Measurements from ENCODE around the gene ENKD1. TPM values are rescaled to one million over a fixed set of nuclear protein-coding genes. Genes with fewer than 3 reads are reported as not detected.
"Not testable (repeated sequence)": the region's sequence is repeated elsewhere in the genome, so short reads cannot be mapped to it uniquely, and the experiment has no call there.

The ENKD1 gene, protein sequence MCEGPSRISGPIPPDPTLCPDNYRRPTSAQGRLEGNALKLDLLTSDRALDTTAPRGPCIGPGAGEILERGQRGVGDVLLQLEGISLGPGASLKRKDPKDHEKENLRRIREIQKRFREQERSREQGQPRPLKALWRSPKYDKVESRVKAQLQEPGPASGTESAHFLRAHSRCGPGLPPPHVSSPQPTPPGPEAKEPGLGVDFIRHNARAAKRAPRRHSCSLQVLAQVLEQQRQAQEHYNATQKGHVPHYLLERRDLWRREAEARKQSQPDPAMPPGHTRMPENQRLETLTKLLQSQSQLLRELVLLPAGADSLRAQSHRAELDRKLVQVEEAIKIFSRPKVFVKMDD
- 13.6 and 14.8 TPM in 2 replicates for total RNA-seq (2014; rRNA removed; shearing (Covaris generic))

DNA sequence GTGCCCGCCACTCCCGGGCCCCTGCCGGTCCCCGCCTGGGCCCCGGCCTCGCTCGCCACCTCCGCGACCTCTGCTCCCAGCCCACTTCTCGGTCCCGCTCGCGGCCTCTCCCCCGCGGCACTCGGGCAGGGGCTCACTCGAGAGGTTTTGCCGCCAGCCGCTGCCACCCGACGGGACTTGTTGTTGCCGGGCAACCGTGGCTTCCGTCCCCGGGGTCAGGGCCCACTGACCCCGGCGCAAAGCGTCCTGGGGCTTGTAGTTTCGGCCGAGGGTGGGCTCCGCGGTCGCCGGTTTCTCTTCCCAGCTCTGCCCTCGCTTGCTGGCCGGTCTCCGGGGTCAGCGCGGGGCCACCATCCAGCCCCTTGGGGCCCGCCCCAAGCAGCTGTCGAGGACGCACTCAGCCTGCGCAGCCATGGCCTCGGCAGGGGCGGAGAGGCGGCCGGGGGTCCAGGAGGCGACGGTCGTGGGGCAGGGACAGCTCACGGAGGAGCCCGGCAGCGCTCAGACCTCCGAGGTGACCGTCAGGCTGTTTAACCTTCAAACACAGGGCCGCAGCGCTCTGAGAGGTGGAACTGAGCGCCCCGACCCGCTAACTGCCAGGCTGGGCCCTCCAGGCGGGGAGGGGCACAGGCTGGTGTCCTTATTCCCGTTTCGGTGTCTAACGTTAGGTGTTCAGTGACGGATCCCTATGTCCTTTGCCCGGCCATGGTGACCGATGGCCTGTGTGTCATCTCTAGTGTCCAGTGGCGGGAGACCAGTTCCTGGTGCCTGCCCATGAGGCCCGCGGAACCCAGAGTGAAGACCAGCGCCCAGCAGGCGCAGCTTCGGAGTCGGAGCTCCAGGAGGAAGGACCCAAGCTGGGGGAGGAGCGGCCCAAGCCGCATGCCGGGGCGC, at the start of gene ENKD1, which contains the start of gene C16orf86:
Gene ENKD1 (minus strand): TSS at position 192 of the 894 bp plus-strand sequence. CDS start 308 bp downstream, outside the sequence.
Gene C16orf86 (plus strand): TSS at position 256 of the 894 bp plus-strand sequence. CDS start 157 bp downstream, at position 413.
- peak; percentile 79 for DNase-seq (ENCODE audit: low read depth)

DNA sequence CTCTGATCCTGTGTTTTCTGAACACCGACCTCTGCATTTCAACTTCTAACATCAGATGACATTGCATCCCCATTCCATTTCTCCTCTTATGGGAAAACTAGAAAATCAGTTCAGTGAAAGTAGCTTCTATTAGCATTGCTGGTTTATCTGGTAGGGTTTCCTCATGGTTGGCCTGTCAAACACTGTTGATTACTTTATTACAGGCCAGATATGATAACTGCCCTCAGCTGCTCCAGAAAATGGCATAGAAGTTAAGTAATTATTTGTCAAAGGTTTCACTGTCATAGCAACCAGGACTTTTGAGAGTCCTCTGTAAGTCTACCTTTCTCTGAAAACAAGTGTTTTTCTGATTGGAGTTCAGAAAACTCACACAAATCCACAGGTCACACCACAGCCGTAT, 49.5 kb upstream of the ENKD1 start:
- DNase-seq (ENCODE audit: low read depth) = no peak

DNA sequence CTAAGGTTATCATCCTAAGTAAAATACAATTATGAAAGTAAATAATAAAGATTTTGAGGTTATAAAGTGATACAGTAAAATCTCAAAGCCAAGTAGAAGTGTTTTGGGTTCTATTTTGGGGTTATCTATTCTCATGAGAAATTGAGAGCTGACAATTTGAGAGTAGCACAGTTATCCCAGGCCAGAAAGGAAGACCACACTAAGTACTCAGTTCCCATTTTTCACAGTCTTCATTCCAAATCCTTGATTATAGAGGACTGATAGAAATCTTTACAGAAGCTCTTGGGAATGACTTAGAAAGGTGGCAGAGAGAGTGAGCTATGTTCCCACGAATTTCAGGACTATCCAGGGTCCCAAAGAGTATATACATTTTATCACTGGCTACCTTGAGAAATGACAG, 48.0 kb upstream of the ENKD1 start:
- no peak for DNase-seq (ENCODE audit: low read depth)

DNA sequence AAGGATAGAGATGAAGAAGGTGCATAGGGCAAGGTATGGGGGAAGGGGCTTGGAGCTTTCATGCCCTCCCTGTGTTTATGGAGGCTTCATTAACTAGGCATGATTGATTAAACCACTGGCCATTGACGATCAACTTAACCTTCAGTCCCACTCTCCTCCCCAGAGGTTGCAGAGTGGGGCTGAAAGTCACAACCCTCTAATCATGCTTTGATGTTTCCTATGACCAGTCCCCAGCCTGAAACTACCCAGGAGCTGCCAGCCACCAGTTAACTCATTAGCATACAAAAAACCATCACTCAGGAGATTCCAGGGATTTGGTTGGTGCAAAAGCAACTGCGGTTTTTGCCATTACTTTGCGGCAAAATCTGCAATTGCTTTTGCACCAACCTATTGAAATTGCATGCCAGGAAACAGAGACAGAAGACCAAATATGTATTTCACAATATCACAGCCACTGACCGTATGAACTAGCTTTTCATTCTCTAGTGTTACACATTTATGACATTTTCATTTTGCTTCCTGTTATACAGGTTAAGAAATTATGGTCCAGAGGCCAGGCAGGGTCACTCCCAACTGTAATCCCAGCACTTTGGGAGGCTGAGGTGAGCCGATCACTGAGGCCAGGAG, 47.2 kb upstream of the ENKD1 start:
- no peak for DNase-seq (ENCODE audit: low read depth)

DNA sequence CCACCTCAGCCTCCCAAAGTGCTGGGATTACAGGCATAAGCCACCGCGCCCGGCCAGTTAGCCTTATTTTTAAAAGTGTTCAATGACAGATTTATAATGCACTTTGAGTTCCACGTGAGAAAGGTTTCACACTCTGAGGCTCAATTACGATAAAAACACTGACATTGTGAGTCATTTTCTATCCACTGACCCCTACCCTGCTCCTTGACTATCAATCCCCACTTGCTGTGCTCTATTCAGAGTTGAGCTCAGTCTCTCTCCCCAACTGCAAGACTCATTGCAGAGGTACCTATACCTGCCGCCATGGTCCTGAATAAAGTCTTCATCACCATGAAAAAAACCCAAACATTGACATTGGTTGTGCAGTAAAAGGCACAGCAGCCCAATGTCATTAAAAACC, 44.1 kb upstream of the ENKD1 start:
- DNase-seq (ENCODE audit: low read depth) = no peak

DNA sequence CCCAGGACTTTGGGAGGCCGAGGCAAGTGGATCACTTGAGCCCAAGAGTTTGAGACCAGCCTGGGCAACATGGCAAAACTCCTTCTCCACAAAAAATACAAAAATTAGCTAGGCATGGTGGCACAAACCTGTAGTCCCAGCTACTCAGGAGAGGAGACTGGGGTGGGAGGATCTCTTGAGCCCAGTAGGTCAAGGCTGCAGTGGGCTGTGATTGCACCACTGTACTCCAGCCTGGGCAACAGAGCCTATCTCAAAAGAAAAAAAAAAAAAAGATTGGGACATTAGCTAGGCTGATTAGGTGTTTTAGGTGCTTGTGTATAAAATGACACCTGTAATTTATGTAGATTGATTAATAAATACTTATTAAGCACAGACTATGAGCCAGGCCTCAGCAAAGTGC, 42.5 kb upstream of the ENKD1 start:
- DNase-seq (ENCODE audit: low read depth) = no peak

DNA sequence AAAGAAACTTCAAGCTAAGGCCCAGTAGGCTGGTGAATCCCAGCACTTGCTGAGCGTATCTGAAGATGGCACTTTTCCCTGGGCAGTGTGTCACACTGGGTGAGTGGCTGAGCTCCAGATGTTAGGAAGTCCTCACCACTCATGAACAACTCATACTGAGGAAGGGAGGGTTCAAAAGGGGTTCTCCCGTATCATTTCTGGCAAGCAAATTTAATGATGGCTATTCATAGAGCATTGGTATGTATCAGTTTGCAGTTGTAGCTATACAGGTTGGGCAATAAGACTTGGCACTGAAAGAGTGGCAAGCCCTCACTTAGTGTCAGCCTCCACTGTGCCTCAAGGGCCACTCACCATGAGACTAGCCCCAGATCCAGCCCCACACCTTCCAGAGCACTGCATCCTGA, 41.8 kb upstream of the ENKD1 start:
- DNase-seq (ENCODE audit: low read depth) = peak; percentile 59

DNA sequence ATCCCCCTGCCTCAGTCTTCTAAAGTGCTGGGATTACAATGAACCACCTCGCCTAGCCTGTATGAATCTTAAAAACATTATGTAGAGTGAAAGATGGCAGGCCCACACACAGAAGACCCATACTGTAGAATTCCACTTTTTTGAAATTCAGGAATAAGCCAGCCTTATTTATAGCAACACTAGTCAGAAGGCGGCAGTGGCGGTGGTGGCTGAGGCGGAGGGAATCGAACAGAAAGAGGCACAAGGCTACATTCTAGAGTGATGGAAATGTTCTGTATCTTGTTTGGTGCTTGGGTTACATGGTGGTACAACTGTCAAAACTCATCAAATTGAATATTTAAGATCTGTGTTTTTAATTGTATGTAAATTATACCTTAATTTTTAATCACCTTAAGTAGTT, 41.2 kb upstream of the ENKD1 start:
- no peak for DNase-seq (ENCODE audit: low read depth)

DNA sequence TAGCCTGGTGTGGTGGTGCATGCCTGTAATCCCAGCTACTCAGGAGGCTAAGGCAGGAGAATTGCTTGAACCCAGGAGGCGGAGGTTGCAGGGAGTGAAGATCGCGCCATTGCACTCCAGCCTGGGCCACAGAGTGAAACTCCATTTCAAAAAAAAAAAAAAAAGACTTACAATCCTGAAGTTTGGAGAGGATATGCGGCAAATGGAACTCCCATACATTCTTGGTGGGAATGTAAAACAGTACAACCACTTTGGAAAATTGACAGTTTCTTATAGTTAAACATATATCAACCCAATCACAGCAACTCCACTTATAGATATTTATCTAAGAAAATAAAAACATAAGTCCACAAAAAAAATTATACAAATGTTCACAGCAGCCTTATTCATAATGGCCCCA, 40.7 kb upstream of the ENKD1 start:
- DNase-seq (ENCODE audit: low read depth) = no peak

DNA sequence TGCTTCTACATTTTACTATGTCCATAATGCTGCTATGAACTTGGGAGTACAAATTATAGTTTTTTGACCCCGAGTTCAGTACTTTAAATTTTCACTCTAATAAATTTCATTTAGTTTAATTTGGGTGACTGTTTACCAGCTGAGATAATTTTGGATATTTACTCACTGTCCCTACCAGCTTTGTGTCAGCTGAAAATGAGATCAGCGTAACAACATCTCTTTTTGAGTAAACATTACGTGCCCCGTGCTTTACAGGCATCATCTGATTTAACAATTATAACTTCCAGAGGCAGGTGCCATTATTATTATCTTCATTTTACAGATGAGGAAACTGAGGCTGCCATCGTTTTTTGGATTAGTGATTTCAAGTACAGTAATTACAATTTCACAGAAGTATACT, 37.6 kb upstream of the ENKD1 start:
- no peak for DNase-seq (ENCODE audit: low read depth)

DNA sequence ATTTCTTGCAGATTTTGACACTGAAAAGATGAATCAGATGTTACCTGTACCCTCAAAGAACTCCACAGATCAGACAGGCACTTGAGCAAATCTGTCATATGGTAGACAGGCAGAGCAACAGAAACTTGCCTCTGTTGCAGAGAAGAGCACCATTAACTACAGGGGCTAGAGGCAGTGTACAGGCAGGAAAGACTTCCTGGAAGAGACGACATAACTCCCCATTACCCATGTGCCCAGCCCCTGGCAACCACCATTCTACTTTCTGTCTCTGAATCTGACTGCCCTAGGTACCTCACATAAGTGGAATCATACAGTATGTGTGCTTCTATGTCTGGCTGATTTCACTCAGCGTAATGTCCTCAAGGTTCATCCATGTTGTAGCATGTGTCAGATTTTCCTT, 37.1 kb upstream of the ENKD1 start:
- DNase-seq (ENCODE audit: low read depth) = no peak

DNA sequence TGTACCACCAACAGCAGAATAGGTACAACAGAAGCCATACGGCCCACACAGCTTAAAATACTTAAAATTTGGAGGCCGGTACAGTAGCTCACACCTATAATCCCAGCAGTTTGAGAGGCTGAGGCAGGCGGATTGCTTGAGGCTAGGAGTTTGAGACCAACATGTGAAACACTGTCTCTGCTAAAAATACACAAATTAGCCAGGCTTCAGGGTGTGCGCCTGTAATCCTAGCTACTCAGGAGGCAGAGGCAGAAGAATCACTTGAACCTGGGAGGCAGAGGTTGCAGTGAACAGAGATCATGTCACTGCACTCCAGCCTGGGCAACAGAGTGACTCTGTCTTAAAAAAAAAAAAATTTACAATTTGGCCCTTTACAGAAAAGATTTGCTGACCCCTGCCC, 35.6 kb upstream of the ENKD1 start:
- DNase-seq (ENCODE audit: low read depth) = no peak

DNA sequence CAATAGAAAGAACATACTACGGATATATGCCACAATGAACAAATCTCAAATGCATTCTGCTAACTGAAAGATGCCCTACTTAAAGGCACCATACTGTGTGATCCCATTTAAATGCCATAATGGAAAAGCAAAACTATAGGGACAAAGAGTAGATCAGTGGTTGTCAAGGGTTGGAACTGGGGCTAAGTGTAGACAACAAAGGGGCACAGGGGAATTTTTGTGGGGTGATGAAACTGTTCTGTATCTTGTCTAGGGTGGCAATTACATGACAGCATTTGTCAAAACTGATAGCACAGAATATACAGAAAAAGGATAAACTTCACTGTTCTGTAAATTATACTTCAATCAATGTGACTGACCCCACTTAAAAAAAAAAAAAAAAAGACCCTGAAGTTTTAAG, 34.9 kb upstream of the ENKD1 start:
- DNase-seq (ENCODE audit: low read depth) = no peak

DNA sequence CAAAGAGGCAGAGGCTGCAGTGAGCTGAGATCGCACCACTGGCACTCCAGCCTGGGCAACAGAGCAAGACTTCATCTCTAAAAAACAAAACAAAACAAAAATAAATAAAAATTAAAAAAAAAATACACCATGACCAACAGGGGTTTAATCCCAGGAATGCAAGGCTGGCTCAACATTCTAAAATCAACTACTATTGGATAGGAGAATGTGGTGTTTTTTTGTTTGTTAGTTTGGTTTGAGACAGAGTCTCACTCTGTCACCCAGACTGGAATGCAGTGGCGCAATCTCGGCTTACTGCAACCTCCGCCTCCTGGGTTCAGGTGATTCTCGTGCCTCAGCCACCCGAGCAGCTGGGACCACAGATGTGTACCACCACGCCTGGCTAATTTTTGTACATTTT, 32.7 kb upstream of the ENKD1 start:
- no peak for DNase-seq (ENCODE audit: low read depth)

DNA sequence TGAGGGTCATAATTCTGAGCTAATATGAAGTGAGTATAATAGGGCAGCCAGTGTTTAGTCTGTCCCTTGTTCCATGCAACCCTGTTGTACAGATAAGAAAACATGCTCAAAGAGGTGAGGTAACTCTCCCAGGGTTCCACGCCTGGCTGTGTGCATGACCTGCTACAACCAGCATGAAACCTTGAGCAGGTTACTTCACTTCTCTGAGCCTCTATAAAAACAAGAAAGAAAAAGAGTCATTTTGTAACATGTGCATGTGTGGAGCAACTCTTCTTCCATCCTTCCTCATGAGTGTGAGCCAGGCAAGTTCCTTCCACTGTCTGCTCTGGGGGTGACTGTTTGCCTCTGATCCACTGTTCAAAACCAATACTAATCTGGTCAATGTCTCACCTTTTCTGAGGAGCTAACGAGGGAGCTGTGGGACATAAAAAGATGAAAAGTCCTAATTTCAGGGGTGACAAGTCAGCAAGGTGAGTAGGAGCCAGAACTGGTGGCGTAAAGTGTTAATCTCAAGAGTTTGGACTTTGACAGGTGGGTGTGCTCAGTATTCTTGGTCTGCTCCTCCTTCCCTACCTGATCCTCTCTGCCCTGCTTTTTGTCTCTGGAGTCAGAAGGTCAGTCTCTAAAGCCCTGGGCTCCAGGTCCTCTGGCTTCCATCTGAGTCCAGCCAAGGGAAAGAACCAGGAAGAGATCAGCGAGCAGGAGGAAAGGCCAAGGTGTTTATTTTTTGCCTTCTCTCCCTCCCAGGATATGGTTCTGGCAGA, 31.1 kb upstream of the ENKD1 start:
- no peak for DNase-seq (ENCODE audit: low read depth)

DNA sequence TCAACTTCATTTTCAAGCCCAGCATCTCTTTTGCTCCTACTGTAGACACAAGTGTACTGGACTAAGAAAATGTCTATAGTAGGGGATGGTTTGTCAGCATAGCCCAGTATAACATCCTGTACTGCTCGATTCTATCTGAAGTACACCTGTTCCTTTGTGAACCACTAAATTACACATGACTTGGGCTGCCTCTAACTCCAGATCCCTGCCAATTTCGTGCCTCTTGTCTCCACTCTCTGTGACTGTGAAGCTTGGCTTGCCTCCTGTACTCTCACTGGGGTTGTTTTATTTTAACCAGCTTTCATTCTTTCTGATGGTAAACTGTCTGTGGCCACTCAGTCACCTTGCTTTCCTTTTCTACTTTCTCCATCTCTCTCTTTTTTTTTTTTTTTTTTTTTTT, 28.1 kb upstream of the ENKD1 start:
- DNase-seq (ENCODE audit: low read depth) = no peak

DNA sequence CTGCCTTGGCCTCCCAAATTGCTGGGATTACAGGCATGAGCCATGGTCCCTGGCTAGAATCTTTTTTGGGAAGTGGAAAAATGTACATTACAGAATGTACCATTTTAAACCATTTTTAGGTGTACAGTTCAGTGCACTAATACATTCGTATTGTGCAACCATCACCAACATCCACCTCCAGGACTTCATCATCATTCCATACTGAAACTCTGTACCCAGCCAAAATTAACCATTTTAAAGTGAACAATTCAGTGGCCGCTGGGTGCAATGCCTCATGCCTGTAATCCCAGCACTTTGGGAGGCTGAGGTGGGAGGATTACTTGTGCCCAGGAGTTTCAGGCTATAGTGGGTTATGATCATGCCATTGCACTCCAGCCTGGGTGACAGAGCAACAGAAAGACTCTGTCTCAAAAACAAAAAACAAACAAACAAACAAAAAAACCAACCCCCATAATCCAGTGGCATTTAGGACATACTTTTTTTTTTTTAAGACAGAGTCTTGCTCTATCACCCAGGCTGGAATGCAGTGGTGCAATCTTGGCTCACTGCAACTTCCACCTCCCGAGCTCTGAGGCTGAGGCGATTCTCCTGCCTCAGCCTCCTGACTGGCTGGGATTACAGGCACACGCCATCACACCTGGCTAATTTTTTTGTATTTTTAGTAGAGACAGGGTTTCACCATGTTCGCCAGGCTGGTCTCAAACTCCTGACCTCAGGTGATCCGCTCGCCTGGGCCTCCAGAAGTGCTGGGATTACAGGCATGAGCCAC, 27.2 kb upstream of the ENKD1 start:
- DNase-seq (ENCODE audit: low read depth) = not testable (repeated sequence)

DNA sequence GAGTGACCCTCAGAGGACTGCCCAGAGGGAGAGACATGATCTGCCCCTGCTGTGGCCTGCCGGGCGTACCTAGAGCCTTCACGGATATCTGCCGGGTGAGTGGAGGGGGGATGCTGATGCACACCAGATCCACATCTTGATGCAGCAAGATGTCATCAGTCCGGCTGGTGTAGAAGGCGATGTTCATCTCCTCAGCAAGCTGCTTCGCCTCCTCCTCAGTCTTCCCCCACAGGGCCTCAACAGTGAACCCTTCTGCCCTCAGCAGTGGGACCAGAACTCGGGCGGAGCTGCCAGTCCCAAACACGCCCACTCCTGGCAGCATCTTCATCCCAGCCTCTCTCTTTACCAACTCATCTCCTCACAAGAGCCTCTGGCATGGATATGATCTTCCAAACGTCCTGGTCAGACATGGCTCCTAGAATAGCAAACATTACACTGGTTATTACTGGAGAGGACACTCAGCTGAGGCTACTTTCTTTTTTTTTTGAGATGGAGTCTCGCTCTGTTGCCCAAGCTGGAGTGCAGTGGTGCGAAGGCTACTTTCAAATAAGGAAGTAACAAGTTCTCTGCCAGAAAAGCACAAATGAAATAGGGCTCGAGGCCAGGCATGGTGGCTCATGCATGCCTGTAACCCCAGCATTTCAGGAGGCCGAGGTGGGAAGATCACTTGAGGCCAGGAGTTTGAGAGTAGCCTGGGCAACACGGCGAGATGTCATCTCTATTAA, 19.0 kb upstream of the ENKD1 start:
- DNase-seq (ENCODE audit: low read depth) = no peak

DNA sequence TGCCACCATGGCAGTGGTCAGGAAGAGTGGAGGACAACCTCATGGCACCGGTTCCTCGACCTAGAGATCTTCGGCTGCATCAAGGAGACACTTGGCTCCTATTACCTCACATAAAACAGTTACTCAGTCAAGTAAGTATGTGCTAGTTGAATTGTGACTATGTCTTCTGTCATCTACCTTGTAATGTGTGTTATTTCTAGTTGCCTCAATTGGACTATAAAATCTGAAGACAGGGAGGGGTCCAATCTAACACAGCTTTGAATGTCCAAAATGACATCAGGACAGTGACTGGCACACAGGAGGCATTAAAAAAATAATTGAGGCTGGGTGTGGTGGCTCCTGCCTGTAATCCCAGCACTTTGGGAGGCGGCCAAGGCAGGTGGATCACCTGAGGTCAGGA, 17.2 kb upstream of the ENKD1 start:
- DNase-seq (ENCODE audit: low read depth) = no peak

All from RPMI7951 (cell line).